GM20431 (cell line): Measurements from ENCODE around the gene CLSTN1.
"Not testable (repeated sequence)": the region's sequence is repeated elsewhere in the genome, so short reads cannot be mapped to it uniquely, and the experiment has no call there.

Experiments used
- in situ Hi-C: fragments of 300-500 bp; cut with MseI, MboI; formaldehyde crosslinking; loops from one replicate; pipeline ENCODE4 v1.15.0; 2020; ENCODE audit warnings: low sequenced_read_pairs; ENCODE audit not compliant: unreplicated experiment

The CLSTN1 gene

GRCh38 chr1:9808459-9808858 lies 15.3 kb downstream of the CLSTN1 start:
- in situ Hi-C loops = no loop called here

DNA sequence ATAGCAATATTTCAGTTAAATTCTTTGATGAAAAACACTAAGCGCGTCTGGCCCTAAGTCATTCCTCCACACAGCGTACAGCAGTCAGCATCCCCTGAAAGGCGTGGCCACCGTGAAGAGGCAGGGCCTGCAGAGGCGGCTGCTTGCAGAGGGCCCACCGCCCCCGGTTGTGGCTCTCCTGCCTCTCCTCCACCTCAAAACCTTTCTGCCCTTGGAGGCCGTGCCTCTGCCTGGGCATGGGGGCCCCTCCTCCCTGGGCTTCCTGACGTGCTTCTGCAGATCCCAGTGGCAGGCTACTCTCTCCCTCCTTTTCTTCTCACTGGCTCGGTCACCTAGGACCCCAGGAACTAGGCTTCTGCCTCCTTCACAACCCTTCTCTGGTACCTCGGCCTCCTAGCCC lies 16.2 kb downstream of the CLSTN1 start:
- in situ Hi-C loops = no loop called here

DNA sequence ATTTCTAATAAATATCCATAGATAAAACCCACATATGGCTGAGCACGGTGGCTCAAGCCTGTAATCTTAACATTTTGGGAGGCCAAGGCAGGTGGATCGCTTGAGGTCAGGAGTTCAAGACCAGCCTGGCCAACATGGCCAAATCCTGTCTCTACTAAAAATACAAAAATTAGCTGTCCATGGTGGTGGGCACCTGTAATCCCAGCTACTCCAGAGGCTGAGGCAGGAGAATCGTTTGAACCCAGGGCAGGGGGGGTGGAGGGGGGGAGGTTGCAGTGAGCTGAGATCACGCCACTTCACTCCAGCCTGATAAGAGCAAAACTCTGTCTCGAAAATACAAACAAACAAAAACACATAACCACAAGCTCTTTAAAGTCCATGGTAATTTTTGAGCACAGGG lies 17.8 kb downstream of the CLSTN1 start:
- in situ Hi-C loops = not testable (repeated sequence)

- in situ Hi-C loops = no loop called here
These were observed 18.7 kb downstream of the CLSTN1 start for GRCh38 chr1:9805006-9805508.

DNA sequence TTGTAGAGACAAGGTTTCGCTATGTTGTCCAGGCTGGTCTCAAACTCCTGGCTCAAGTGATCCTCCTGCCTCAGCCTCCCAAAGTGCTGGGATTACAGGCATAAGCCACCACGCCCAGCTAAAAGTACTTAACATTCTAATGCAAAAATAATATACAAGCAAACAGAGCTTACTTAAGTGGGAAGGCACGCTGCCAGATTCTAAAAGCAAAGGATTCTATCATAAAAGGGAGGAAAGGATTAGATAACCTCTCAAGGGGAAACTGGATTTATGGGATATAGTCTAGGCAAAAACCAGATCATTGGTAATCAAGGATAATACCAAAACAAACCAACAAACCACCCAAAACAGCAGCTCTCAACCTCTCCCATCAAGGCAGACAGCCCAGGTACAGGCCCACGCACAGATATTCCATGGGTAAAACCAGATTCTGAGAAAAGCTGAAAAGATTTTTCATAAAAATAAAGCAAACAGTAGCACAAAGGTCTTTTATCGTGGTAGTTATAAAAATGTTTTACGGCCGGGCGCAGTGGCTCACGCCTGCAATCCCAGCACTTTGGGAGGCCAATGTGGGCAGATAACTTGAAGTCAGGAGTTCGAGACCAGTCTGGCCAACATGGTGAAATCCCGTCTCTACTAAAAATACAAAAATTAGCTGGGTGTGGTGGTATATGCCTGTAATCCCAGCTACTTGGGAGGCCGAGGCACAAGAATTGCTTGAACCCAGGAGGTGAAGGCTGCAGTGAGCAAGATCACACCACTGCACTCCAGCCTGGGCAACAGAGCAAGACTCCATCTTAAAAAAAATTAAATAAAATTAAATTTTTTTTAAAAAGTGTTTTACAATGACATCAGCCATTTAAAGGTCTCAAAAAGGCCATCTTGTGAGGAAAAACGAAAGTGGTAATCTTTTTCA lies 20.5 kb downstream of the CLSTN1 start:
- in situ Hi-C loops = not testable (repeated sequence)

DNA sequence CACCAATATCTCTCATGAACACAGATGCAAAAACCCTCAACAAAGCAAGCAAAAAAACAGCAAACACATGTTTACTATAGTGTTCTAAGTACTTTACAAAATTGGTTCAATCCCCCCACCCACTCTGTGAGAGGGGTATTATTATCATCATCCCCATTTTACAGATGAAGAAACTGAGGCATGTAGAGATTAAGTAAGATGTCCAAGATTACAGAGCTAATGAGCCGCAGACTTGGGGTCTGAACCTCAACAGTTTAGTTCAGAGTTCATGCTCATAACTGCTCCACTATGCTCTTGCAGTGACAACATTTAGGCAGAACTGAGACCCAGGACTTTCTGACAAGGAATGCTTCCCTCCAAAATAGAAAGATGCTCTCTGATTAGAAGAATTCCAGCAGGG lies 21.9 kb downstream of the CLSTN1 start:
- in situ Hi-C loops = no loop called here

DNA sequence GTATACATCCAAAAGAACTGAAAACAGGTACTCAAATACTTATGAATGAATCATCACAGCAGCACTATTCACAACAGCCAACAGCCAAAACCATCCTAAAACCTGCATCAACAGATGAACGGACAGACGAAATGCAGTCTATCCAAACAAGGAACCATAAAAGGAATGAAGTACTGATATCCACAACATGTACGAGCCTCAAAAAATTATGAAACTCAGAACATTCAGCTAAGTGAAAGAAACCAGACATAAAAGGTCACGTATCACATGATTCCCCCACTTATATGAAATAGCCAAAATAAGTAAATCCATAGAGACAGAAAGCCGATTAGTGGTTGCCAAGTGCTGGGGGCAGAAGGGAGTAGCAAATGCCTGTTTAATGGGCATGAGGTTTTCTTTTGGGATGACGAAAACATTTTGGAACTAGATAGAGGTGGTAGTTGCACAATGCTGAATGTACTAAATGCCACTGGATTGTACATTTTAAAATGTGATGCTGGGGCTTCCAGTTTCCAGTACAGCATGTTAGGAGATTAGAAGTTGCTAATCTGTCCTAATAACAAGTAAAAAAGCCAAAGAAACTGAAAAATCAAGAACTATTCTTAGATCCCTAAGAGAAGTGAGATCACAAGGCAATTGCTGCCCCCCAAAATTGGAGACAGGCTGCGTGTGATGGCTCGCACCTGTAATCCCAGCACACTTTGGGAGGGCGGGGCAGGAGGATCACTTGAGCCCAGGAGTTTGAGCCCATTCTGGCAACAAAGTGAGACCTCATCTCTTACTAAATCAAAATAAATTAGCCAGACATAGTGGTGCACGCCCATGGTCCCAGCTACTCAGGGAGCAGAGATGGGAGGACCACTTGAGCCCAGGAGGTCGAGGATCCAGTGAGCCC lies 25.3 kb downstream of the CLSTN1 start:
- in situ Hi-C loops = no loop called here

DNA sequence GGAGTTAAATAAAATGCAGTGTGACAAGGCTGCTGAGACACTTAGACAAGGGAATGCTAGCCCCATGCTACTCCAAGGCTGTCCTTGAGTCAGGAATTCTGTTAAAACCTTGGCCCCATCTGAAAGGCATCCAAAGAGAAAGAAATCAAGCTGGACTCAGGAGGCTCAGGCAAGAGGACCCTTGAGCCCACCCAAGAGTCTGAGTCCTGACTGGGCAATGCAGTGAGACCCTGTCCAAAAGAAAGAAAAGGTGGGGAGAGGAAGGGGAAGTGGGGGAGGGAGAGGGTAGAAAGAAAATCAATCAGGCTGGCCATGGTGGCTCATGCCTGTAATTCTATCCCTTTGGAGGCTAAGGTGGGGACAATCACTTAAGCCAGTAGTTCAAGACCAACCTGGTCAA lies 26.7 kb downstream of the CLSTN1 start:
- in situ Hi-C loops = no loop called here

DNA sequence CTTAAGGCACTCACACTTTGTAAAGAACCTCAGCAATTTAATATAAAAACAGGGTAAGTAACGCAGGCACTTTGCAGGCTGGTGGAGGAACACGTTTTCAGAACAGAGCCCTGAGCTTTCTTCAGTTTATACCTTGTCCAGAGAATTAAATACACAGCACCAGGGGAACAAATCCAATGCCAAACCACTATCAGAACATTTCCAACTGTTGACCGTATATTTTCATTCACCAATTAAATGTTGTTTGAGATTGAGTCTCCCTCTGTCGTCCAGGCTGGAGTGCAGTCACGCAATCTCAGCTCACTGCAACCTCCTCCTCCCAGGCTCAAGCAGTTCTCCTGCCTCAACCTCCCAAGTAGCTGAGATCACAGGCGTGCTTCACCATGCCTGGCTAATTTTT lies 29.7 kb downstream of the CLSTN1 start:
- in situ Hi-C loops = no loop called here

GRCh38 chr1:9793291-9793690 lies 30.5 kb downstream of the CLSTN1 start:
- in situ Hi-C loops = no loop called here

DNA sequence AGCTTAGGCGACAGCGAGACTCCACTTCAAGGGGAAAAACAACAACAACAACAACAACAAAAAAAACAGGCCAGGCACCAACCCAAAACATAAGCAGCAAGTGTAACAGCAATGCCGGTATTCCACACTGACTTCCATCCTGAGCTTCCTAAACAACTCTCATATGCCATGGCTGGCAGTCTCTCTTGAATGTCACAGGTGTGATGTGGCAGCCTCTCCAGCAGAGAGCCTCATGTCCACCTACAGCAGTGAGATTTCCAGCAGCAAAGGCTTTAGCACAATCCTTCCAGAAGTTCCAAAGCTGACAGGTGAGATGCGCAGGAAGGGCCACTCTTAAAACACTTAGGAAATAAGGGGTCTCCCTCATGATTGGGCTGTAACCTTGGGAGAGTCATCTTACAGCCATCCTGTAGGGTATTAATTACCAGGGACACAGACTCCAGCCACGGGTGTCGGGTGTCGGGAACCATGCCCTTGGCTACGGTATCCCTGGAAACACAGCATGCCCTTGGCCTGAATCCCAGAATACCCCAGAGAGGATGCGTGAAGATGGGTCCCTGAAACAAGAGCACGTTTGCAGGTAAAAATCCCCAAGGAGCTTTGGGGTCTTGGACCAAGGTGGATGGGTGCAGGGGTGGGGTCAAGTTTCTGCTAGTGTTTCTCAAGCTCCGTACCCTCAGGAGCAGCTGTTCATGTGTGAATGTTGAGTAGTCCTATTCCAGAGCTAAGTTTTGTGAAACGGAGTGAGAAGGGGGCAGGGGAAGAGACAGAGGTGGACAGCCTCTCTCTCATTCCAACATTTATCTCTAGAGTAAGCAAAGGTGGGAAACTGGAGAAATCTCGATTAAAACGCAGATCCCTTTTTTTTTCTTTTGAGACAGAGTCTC lies 31.4 kb downstream of the CLSTN1 start:
- in situ Hi-C loops = no loop called here

- in situ Hi-C loops = loop anchor here (10.0 kb wide), 1 partner anchor 75 kb away; no protein-coding TSS in a partner anchor
These were observed 34.1 kb downstream of the CLSTN1 start for GRCh38 chr1:9789700-9790099.

DNA sequence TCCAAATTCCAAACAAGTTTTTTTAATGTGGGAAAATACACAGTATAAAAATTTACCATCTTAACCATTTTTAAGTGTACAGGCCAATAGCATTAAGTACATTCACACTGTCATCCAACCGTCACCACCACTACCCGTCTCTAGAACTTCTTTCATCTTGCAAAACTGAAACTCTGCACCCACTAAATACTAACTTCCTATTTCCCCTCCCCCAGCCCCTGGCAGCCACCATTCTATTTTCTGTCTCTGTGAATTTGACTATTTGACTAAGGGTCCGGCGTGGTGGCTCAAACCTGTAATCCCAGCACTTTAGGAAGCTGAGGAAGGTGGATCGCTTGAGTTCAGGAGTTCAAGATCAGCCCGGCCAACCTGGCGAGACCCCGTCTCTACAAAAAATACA lies 36.1 kb downstream of the CLSTN1 start:
- in situ Hi-C loops = loop anchor here (10.0 kb wide), 1 partner anchor 77 kb away; no protein-coding TSS in a partner anchor

DNA sequence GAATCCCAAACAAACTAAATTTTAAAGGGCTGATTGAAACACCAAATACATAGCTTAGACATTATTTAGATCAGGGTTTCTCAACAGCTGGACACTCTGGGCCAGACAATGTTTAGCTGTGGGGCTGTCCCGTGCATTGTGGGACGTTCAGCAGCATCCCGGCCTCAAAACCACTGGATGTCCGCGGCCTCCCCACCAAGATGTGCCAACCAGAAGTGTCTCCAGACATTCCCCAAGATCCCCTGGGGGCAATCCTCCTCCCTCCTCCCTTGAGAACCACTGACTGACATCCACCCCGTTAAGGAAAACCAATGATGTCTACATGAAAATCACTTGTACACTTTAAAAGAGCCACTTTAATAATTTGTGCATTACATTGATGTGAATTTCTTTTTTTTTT lies 38.4 kb downstream of the CLSTN1 start:
- in situ Hi-C loops = loop anchor here (10.0 kb wide), 1 partner anchor 79 kb away; no protein-coding TSS in a partner anchor

- in situ Hi-C loops = loop anchor here (10.0 kb wide), 1 partner anchor 80 kb away; no protein-coding TSS in a partner anchor
These were observed 39.1 kb downstream of the CLSTN1 start for GRCh38 chr1:9784508-9785133.

- in situ Hi-C loops = loop anchor here (10.0 kb wide), 1 partner anchor 82 kb away; no protein-coding TSS in a partner anchor
These were observed 40.9 kb downstream of the CLSTN1 start for GRCh38 chr1:9782897-9783296.

DNA sequence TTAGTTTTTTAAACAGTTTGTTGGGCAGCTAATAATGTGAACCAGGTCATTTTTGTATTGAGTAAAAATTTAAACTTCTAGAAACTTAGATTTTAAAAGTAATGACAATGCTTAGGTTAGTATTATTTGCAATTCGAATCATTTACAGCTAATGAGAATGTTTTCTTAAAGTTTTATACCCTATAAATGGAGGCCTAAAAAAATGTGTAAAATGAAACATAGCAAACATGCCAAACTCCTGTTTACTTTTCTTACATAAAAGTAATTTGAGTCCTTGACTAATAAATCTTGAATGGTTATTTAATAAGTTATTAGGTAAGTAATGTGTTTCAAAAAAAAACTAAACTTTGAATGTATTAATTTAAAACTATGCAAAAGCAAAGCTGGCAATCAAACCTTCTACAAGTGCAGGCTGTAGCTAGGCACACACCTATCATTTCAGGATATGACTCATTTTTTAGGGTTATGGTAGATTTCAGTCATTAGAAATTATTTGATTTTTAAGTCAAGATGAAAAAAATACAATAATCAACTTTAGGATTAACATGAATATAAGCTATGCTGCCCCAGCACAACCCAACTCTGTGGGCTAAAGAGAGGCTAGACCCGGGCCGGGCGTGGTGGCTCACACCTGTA lies 41.5 kb downstream of the CLSTN1 start:
- in situ Hi-C loops = loop anchor here (10.0 kb wide), 1 partner anchor 83 kb away; no protein-coding TSS in a partner anchor

DNA sequence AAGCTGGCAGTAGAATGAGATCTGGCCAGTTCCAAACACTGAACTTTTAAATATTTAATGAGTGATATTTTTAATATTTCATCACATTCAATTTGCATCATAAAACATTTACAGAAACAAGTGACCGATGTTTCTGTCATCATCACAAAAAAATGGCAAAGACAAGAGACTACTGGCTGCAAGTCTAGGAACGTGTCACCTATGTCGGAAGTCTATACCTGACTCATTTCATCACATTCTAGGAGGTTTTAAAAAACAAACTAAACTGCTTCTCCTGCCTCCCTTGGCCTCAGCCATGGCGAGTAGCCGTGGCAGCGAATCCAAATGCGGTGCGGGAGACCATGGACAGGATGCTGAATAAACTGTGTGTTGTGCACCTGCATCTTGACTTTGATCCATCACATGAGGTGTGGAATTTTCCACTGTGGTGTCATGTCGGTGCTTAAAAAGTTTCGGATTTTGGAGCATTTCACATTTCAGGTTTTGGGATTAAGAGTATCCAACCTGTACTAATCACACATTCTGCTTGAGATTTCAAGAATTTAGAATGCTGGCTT lies 43.1 kb downstream of the CLSTN1 start:
- in situ Hi-C loops = loop anchor here (10.0 kb wide), 1 partner anchor 84 kb away; no protein-coding TSS in a partner anchor
